HG02852 (cell line): ENCODE data around the gene PRAME.
"Not testable (repeated sequence)": the region's sequence is repeated elsewhere in the genome, so short reads cannot be mapped to it uniquely, and the experiment has no call there.

Experiments
- ATAC-seq: cut with Tn5 transposase; IDR thresholded peaks from one replicate; pipeline ENCODE4 v1.9.1; 2021; ENCODE audit warnings: mild to moderate bottlenecking, moderate library complexity; ENCODE audit not compliant: unreplicated experiment

Gene PRAME

GRCh38 chr22:22558972-22559603, at the start of gene PRAME:
Gene PRAME, minus strand, starts transcription at chr22:22559265. Its CDS starts 2,433 bp downstream, at chr22:22556832.
- ATAC-seq = no peak

GRCh38 chr22:22608022-22608421, 49.0 kb upstream of the PRAME start:
- ATAC-seq = not testable (repeated sequence)

- peak; percentile 47 for ATAC-seq
These were observed 46.0 kb upstream of the PRAME start for GRCh38 chr22:22605074-22605404.

- ATAC-seq = no peak
These were observed 45.4 kb upstream of the PRAME start for GRCh38 chr22:22604326-22605073.

- no peak for ATAC-seq
These were observed 44.4 kb upstream of the PRAME start for GRCh38 chr22:22603470-22603947.

- ATAC-seq = no peak
These were observed 41.6 kb upstream of the PRAME start for GRCh38 chr22:22600531-22601261.

GRCh38 chr22:22599248-22599647, 40.2 kb upstream of the PRAME start:
- no peak for ATAC-seq

GRCh38 chr22:22598144-22598543, 39.1 kb upstream of the PRAME start:
- no peak for ATAC-seq

- ATAC-seq = no peak
These were observed 36.2 kb upstream of the PRAME start for GRCh38 chr22:22595001-22595835.

GRCh38 chr22:22593964-22594656, 35.0 kb upstream of the PRAME start:
- ATAC-seq = no peak

GRCh38 chr22:22593250-22593649, 34.2 kb upstream of the PRAME start:
- no peak for ATAC-seq

GRCh38 chr22:22591348-22592299, 32.6 kb upstream of the PRAME start:
- ATAC-seq = no peak

GRCh38 chr22:22590136-22590891, 31.2 kb upstream of the PRAME start:
- ATAC-seq = no peak

GRCh38 chr22:22588485-22589164, 29.6 kb upstream of the PRAME start:
- no peak for ATAC-seq

GRCh38 chr22:22587577-22588188, 28.6 kb upstream of the PRAME start:
- no peak for ATAC-seq

- ATAC-seq = no peak
These were observed 25.7 kb upstream of the PRAME start for GRCh38 chr22:22584722-22585121.

GRCh38 chr22:22583030-22583429, 24.0 kb upstream of the PRAME start:
- no peak for ATAC-seq
